ENCODE measurements around the gene PDSS1. TPM values are rescaled to one million over a fixed set of nuclear protein-coding genes. Genes with fewer than 3 reads are reported as not detected.
"Not testable (repeated sequence)": the region's sequence is repeated elsewhere in the genome, so short reads cannot be mapped to it uniquely, and the experiment has no call there.

PDSS1 gene
- polyA plus RNA-seq, 1 donor (not counting 4 experiments of a cell fraction or from before 2014, with no cell fraction given) = 36.6 TPM

- Histone ChIP-seq H3K9me1 (ENCODE audit: control insufficient read depth, extremely low read depth, insufficient read depth, low read length) (no peaks in the 10 kb centered on the region), H2AFZ (ENCODE audit: control insufficient read depth, low read length) (no peak overlapping the region), H3K4me3 (ENCODE audit: control insufficient read depth in 2 of 3, extremely low read depth in 1 of 3, insufficient read depth in 2 of 3, low read depth in 1 of 3, low read length in 3 of 3) (no peak overlapping the region), H3K9me3 (ENCODE audit: control insufficient read depth, low read depth, low read length) (no peaks in the 10 kb centered on the region), H3K36me3 (ENCODE audit: control insufficient read depth in 2 of 2, extremely low read depth in 1 of 2, insufficient read depth in 2 of 2, low read length in 2 of 2) (no peaks in the 10 kb centered on the region), H3K79me2 (ENCODE audit: control insufficient read depth, insufficient read depth, low read length) (no peaks in the 10 kb centered on the region), H3K4me1 (ENCODE audit: control insufficient read depth, extremely low read depth, insufficient read depth, low read length) (no peaks in the 10 kb centered on the region), H3K9ac (ENCODE audit: control insufficient read depth, extremely low read depth, insufficient read depth, low read length) (no peak overlapping the region), H3K4me2 (ENCODE audit: control insufficient read depth, extremely low read depth, insufficient read depth, low read depth, low read length) (no peak overlapping the region), H4K20me1 (ENCODE audit: control insufficient read depth, extremely low read depth, insufficient read depth, low read length) (no peaks in the 10 kb centered on the region), H3K27me3 (ENCODE audit: control insufficient read depth, extremely low read depth, insufficient read depth, low read length) (no peaks in the 10 kb centered on the region), H3K27ac (ENCODE audit: control insufficient read depth, insufficient read depth, low read length) (no peak overlapping the region)
- no peak for DNase-seq (ENCODE audit: low read depth, low spot score)
- TF ChIP-seq EZH2 (IDR thresholded peaks at IDR 0.05; ENCODE audit: low read length) (no peak), CTCF (optimal IDR thresholded peaks at IDR 0.05 in 1 of 3, IDR thresholded peaks at IDR 0.05 in 1 of 3, conservative IDR thresholded peaks at IDR 0.05 in 1 of 3; ENCODE audit: extremely low read depth in 1 of 3, insufficient read depth in 2 of 3, low read length in 3 of 3) (no peak)
- FAIRE-seq = no peak
- dilution Hi-C loops (cut with MboI; ENCODE audit: extremely low pct_ligation_motif_present, low sequenced_read_pairs) = no loop called here
Measured at GRCh38 chr10:26679588-26679987, 17.9 kb upstream of the PDSS1 start.

- H3K27ac ChIP-seq (ENCODE audit: control insufficient read depth, insufficient read depth, low read length) = no peak overlapping the region
- H3K4me3 ChIP-seq (ENCODE audit: control insufficient read depth in 2 of 3, extremely low read depth in 1 of 3, insufficient read depth in 2 of 3, low read depth in 1 of 3, low read length in 3 of 3) = no peak overlapping the region
- no peaks in the 10 kb centered on the region for H3K4me1 ChIP-seq (ENCODE audit: control insufficient read depth, extremely low read depth, insufficient read depth, low read length)
- no peaks in the 10 kb centered on the region for H3K79me2 ChIP-seq (ENCODE audit: control insufficient read depth, insufficient read depth, low read length)
- TF ChIP-seq EZH2 (IDR thresholded peaks at IDR 0.05; ENCODE audit: low read length) (no peak), CTCF (optimal IDR thresholded peaks at IDR 0.05 in 1 of 3, IDR thresholded peaks at IDR 0.05 in 1 of 3, conservative IDR thresholded peaks at IDR 0.05 in 1 of 3; ENCODE audit: extremely low read depth in 1 of 3, insufficient read depth in 2 of 3, low read length in 3 of 3) (no peak)
- DNase-seq (ENCODE audit: low read depth, low spot score) (no peak), FAIRE-seq (peak; percentile 39)
- no peaks in the 10 kb centered on the region for H4K20me1 ChIP-seq (ENCODE audit: control insufficient read depth, extremely low read depth, insufficient read depth, low read length)
- no peak overlapping the region for H3K9ac ChIP-seq (ENCODE audit: control insufficient read depth, extremely low read depth, insufficient read depth, low read length)
- H3K9me3 ChIP-seq (ENCODE audit: control insufficient read depth, low read depth, low read length) = no peaks in the 10 kb centered on the region
- no peaks in the 10 kb centered on the region for H3K27me3 ChIP-seq (ENCODE audit: control insufficient read depth, extremely low read depth, insufficient read depth, low read length)
- dilution Hi-C loops (cut with MboI; ENCODE audit: extremely low pct_ligation_motif_present, low sequenced_read_pairs) = no loop called here
- H2AFZ ChIP-seq (ENCODE audit: control insufficient read depth, low read length) = no peak overlapping the region
- no peak overlapping the region for H3K4me2 ChIP-seq (ENCODE audit: control insufficient read depth, extremely low read depth, insufficient read depth, low read depth, low read length)
- no peaks in the 10 kb centered on the region for H3K36me3 ChIP-seq (ENCODE audit: control insufficient read depth in 2 of 2, extremely low read depth in 1 of 2, insufficient read depth in 2 of 2, low read length in 2 of 2)
- no peaks in the 10 kb centered on the region for H3K9me1 ChIP-seq (ENCODE audit: control insufficient read depth, extremely low read depth, insufficient read depth, low read length)
Measured at GRCh38 chr10:26681076-26681475, 16.4 kb upstream of the PDSS1 start.

- H3K27me3 ChIP-seq (ENCODE audit: control insufficient read depth, extremely low read depth, insufficient read depth, low read length); H3K4me1 ChIP-seq (ENCODE audit: control insufficient read depth, extremely low read depth, insufficient read depth, low read length); H3K9me1 ChIP-seq (ENCODE audit: control insufficient read depth, extremely low read depth, insufficient read depth, low read length); dilution Hi-C loops (cut with MboI; ENCODE audit: extremely low pct_ligation_motif_present, low sequenced_read_pairs); H3K4me3 ChIP-seq (ENCODE audit: control insufficient read depth in 2 of 3, extremely low read depth in 1 of 3, insufficient read depth in 2 of 3, low read depth in 1 of 3, low read length in 3 of 3); H3K9me3 ChIP-seq (ENCODE audit: control insufficient read depth, low read depth, low read length); H3K36me3 ChIP-seq (ENCODE audit: control insufficient read depth in 2 of 2, extremely low read depth in 1 of 2, insufficient read depth in 2 of 2, low read length in 2 of 2); H3K79me2 ChIP-seq (ENCODE audit: control insufficient read depth, insufficient read depth, low read length); H4K20me1 ChIP-seq (ENCODE audit: control insufficient read depth, extremely low read depth, insufficient read depth, low read length); H3K4me2 ChIP-seq (ENCODE audit: control insufficient read depth, extremely low read depth, insufficient read depth, low read depth, low read length); H2AFZ ChIP-seq (ENCODE audit: control insufficient read depth, low read length); H3K9ac ChIP-seq (ENCODE audit: control insufficient read depth, extremely low read depth, insufficient read depth, low read length); H3K27ac ChIP-seq (ENCODE audit: control insufficient read depth, insufficient read depth, low read length); DNase-seq (ENCODE audit: low read depth, low spot score): not testable (repeated sequence)
- peak; percentile 98 for FAIRE-seq
Measured at GRCh38 chr10:26681971-26682370, 15.5 kb upstream of the PDSS1 start.
